T47D (cell line): ENCODE data around the gene SOAT2.
"Not testable (repeated sequence)": the region's sequence is repeated elsewhere in the genome, so short reads cannot be mapped to it uniquely, and the experiment has no call there.

ENCODE experiments used
- DNase-seq, 2 experiments: peaks; one replicate each; pipeline versions ENCODE4 v3.0.0 to v3.0.0-alpha.2; 2011 to 2012; ENCODE audit warnings: low read depth in 1 of 2, low spot score in 1 of 2
- JUND ChIP-seq: IDR thresholded peaks from 2 replicates; pipeline ENCODE4 v1.6.1; 2012; ENCODE audit warnings: low read depth
- in situ Hi-C: cut with HindIII; loops from 2 replicates; pipeline ENCODE4 v1.10.0; 2016; ENCODE audit warnings: low sequenced_read_pairs, low pct_unique_long_range_greater_than_20kb

Gene SOAT2

GRCh38 chr12:53161119-53161911 is 58.0 kb downstream of the SOAT2 start:
- TF ChIP-seq JUND = no peak
- in situ Hi-C loops = no loop called here
- DNase-seq = no peak

DNA sequence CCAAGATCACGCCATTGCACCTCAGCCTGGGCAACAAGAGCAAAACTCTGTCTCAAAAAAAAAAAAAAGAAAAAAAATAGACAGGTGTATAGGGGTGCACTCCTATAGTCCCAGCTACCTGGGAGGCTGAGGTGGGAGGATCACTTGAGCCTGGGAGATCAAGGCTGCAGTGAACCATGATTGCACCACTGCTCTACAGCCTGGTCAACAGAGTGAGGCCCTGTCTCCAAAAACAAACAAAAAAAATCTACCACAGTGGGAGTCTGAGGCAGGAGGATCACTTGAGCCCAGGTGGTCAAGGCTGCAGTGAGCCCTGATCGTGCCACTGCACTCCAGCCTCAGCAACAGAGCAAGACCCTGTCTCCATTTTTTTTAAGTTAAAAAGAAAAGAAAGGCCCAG is 59.7 kb downstream of the SOAT2 start:
- in situ Hi-C loops, DNase-seq: not testable (repeated sequence)

DNA sequence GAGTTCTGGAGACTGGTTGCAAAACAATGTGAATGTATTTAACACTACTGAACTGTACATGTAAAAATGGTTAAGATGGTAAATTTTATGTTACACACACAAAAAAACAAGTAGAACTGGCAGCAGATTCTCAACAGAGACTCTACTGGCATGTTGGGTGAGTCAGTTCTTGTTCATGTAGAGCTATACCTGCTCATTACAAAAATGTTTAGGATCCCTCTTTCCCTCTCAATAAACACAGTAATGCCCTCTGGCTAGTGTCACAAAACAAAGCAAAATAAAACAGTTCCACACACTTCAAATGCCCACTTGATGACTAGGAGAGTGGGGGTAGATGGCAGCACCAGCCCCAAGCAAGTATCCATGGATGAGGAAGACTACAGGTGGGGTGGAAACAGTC is 63.6 kb downstream of the SOAT2 start:
- no peak for DNase-seq
- in situ Hi-C loops = no loop called here
- no peak for TF ChIP-seq JUND

DNA sequence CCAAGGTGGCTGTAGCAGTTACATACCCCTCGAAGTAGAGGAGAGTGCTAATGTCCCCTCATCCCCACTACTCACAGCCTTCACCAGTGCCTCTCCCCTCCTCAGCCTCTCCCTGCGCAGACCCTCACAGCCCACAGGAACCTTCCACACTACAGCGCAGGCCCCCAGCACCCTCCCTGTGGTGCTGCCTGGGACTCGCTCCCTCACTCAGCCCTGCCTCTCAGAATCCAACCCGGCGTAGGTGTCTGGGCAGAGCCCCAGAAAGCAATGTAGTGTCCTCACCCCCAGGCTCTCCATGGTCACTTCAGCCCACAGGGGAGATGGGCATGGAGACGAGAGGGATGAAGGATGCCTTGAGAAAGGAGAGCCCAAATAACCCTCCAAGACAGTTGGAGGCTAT is 66.4 kb downstream of the SOAT2 start:
- DNase-seq = no peak
- TF ChIP-seq JUND = no peak
- in situ Hi-C loops = no loop called here

GRCh38 chr12:53170215-53170614 is 66.9 kb downstream of the SOAT2 start:
- in situ Hi-C loops = no loop called here
- no peak for DNase-seq
- TF ChIP-seq JUND = no peak

DNA sequence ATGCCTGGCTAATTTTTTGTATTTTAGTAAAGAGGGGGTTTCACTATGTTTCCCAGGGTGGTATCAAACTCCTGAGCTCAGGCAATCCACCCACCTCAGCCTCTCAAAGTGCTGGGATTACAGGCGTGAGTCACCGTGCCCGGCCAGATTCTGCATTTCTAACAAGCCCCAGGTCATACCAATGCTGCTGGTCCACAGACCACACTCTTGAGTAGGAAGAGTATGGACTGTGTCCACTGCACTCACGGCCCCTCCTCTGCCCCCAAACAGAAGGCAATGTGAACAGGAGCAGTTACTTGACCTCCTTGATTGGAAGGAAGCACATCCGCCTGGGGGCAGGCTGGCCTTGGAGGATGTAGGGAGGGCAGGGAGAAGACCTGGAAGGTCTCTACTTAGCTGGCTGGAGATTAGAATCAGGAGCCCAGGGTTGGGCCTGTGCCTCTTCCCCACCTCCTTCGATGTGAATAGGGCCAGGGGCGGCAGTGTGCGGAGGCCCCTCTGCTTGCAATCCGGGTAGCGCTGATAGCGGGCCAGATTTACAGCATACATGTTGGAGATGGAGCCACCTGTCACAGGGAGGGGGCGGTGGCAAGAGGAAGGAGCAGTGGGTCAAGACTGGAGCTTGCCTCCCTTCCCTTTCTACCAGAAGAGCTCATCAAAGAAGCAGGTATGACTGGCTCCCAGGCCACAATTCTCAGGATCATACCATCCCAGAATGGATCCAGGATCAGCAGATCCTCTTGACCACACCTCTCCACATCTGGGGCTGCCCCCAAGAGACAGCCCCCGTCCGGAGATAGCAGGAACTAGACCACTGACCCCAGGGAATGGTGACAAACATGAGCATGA is 67.8 kb downstream of the SOAT2 start:
- DNase-seq = no peak
- no peak for TF ChIP-seq JUND
- in situ Hi-C loops = no loop called here

DNA sequence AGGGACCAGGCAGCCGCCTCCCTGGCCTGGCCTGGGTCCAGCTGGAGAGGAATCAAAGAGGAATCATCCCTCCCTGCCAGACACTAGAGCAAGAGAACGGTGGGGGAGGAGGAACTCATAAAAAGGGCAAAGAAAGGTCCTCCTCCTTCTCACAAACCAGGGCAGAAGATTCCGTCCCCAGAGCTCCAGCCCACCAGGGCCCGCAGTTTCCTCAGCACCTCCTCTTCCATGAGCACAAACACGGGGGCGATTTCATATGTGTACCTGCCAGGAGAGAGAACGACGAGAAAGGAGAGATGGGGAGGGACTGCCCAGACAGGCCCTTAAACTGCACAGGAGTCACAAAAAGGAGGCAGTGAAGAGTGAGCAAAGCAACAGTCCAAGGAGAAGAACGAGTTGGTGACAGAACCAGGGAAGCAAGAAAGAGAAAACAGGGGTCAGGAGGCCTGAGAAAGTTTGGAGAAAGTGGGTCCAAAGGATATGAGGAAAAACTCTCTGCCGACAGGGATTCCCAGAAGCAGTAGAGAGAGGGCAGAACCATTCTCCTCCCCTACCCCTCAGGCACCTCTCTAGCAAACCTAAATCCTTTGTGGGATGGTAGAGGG is 68.5 kb downstream of the SOAT2 start:
- DNase-seq = no peak

DNA sequence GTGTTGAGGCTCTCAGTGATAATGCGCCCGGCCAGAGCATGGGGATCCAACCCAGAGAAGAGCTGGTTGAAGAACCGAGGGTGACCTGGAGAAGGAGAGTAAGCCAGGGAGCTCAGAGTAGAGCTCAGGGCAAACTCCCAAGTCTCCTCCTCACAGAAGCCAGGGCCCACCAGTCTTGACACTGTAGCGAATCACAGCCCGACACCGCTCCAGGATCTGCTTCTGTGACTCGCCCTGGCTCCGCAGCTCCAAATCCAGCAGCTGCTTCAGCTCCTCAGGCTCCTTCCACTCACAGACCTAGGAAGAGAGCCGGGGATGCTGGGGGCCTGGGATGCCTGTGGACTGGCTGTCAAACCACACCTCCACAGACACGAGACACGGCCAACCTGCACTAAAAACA is 69.1 kb downstream of the SOAT2 start:
- DNase-seq = no peak
- no peak for TF ChIP-seq JUND
- in situ Hi-C loops = no loop called here

More for the DNA sequence above, 68.5 kb downstream of the SOAT2 start:
- in situ Hi-C loops = no loop called here
- TF ChIP-seq JUND = no peak

DNA sequence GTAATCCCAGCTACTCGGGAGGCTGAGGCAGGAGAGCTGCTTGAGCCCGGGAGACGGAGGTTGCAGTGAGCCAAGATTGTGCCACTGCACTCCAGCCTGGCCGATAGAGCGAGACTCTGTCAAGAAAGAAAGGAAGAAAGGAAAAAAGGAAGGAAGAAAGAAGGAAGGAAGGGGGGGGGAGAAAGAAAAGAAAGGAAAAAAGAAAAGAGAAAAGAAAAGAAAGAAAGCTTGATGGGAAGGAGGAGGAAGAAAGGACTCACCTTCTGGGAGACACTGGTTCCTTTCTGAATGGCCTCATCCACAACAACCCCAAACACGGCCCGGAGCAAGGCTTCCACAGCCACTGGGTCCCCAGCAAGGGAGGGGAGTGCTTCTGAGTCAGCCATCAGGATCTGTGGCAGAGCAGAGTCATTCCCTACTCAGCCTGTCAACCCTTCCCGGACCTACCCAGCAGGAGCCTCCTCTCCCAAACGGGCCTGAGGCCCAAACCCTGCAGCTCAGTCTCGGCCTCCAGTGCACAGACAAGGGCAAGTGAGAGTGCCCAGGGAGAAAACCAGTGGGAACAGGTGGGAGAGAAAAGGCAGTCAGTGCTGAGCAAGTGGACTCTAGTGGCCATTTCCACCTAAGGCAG is 69.9 kb downstream of the SOAT2 start:
- DNase-seq = no peak
- in situ Hi-C loops = no loop called here
- no peak for TF ChIP-seq JUND
